HEK293 (cell line): ENCODE results near the gene ABHD17A.

Source experiments
- EGR2 ChIP-seq: fragments of 450-650 bp; formaldehyde crosslinking; IDR thresholded peaks from 2 replicates; pipeline ENCODE4 v1.5.1; 2016; ENCODE audit warnings: low read depth, missing biosample characterization, missing genetic modification characterization
- KLF10 ChIP-seq: fragments of 450-650 bp; IDR thresholded peaks from 2 replicates; pipeline ENCODE4 v1.5.1; 2018; ENCODE audit warnings: missing biosample characterization, mild to moderate bottlenecking, missing genetic modification characterization
- KLF9 ChIP-seq: fragments of 450-650 bp; formaldehyde crosslinking; IDR thresholded peaks from 2 replicates; pipeline ENCODE4 v1.5.1; 2016; ENCODE audit warnings: missing biosample characterization, missing genetic modification characterization, low read depth
- SP2 ChIP-seq: fragments of 450-650 bp; formaldehyde crosslinking; IDR thresholded peaks from 2 replicates; pipeline ENCODE4 v1.5.1; 2016; ENCODE audit warnings: missing biosample characterization, missing genetic modification characterization
- ZEB2 ChIP-seq: fragments of 450-650 bp; formaldehyde crosslinking; IDR thresholded peaks from 2 replicates; pipeline ENCODE4 v1.5.1; 2016; ENCODE audit warnings: missing biosample characterization, missing genetic modification characterization
- ZNF10 ChIP-seq: fragments of 450-650 bp; formaldehyde crosslinking; IDR thresholded peaks from 2 replicates; pipeline ENCODE4 v1.5.1; 2017; ENCODE audit warnings: missing biosample characterization, missing genetic modification characterization
- ZNF2 ChIP-seq: fragments of 450-650 bp; formaldehyde crosslinking; IDR thresholded peaks from 2 replicates; pipeline ENCODE4 v1.5.1; 2016; ENCODE audit warnings: missing biosample characterization, missing genetic modification characterization
- ZNF248 ChIP-seq: fragments of 450-650 bp; formaldehyde crosslinking; IDR thresholded peaks from 2 replicates; pipeline ENCODE4 v1.5.1; 2017; ENCODE audit warnings: missing biosample characterization, missing genetic modification characterization
- ZNF366 ChIP-seq: fragments of 450-650 bp; formaldehyde crosslinking; conservative IDR thresholded peaks from 2 replicates; pipeline ENCODE4 v1.5.1; 2016; ENCODE audit warnings: missing biosample characterization, missing genetic modification characterization
- ZNF548 ChIP-seq: fragments of 450-650 bp; formaldehyde crosslinking; IDR thresholded peaks from 2 replicates; pipeline ENCODE4 v1.5.1; 2016; ENCODE audit warnings: missing biosample characterization, missing genetic modification characterization
- ZNF561 ChIP-seq: fragments of 450-650 bp; IDR thresholded peaks from 2 replicates; pipeline ENCODE4 v1.5.1; 2018; ENCODE audit warnings: missing biosample characterization, missing genetic modification characterization, borderline replicate concordance
- ZNF707 ChIP-seq: fragments of 450-650 bp; formaldehyde crosslinking; IDR thresholded peaks from 2 replicates; pipeline ENCODE4 v1.5.1; 2016; ENCODE audit warnings: missing biosample characterization, missing genetic modification characterization
- TF ChIP-seq, protein P1 (sequence below): fragments of 450-650 bp; formaldehyde crosslinking; IDR thresholded peaks from 2 replicates; pipeline ENCODE4 v1.5.1; 2016; ENCODE audit warnings: missing biosample characterization, missing genetic modification characterization
- TF ChIP-seq, protein P2 (sequence below): fragments of 450-650 bp; formaldehyde crosslinking; conservative IDR thresholded peaks from 2 replicates; pipeline ENCODE4 v1.5.1; 2016; ENCODE audit warnings: low read depth, missing biosample characterization, missing genetic modification characterization
- TF ChIP-seq, protein P3 (sequence below): fragments of 450-650 bp; formaldehyde crosslinking; IDR thresholded peaks from 2 replicates; pipeline ENCODE4 v1.5.1; 2016; ENCODE audit warnings: missing biosample characterization, missing genetic modification characterization, borderline replicate concordance
- TF ChIP-seq, protein P4 (sequence below): fragments of 450-650 bp; formaldehyde crosslinking; IDR thresholded peaks from 2 replicates; pipeline ENCODE4 v1.5.1; 2016; ENCODE audit warnings: missing biosample characterization, missing genetic modification characterization
- TF ChIP-seq, protein P5 (sequence below): fragments of 450-650 bp; formaldehyde crosslinking; IDR thresholded peaks from 2 replicates; pipeline ENCODE4 v1.5.1; 2016; ENCODE audit warnings: missing biosample characterization, missing genetic modification characterization
- TF ChIP-seq, protein P6 (sequence below): fragments of 450-650 bp; formaldehyde crosslinking; IDR thresholded peaks from 2 replicates; pipeline ENCODE4 v1.5.1; 2017; ENCODE audit warnings: missing biosample characterization, mild to moderate bottlenecking, missing genetic modification characterization, moderate library complexity

The ABHD17A gene

DNA sequence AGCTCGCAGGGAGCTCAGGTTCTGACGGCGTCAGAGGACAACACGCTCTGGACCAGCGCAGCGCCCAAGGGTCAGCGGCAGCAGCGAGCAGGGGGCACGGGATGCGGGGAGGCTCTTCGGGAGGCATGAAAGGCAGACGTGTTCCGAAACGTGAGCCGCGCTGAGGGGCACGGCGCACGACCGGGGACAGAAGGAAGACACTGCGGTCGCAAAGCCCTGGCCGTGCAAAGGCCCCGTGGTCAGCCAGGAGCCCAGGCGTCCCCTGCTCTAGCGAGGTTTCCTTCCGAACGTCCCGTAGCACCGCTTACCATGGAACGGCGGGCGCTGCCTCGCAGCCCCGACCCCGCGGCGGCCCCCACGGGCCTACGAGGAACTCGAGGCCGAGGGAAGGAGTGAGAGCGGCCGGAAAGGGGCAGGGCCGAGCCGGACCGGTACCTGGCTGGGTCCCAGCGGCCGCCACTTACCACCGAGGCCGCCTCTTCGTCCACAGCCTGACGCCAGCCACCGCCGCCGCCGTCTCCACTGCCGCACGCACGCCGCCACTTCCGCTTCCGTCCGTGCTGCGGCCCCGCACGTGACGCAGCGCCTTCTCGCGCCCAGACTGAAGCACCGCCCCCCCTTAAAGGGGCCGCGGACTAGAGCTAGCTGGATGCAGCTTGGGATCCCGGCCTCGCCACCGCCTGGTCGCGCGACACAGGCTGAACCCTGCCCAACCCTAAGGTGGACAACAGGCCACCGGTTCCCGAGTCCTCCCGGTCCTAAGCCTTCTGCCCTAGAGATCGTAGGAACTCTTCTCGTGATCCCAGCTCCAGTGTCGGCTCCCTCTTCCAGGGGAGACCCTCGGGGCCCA, 9.4 kb downstream of the ABHD17A start (continued):
- TF ChIP-seq, protein P1, sequence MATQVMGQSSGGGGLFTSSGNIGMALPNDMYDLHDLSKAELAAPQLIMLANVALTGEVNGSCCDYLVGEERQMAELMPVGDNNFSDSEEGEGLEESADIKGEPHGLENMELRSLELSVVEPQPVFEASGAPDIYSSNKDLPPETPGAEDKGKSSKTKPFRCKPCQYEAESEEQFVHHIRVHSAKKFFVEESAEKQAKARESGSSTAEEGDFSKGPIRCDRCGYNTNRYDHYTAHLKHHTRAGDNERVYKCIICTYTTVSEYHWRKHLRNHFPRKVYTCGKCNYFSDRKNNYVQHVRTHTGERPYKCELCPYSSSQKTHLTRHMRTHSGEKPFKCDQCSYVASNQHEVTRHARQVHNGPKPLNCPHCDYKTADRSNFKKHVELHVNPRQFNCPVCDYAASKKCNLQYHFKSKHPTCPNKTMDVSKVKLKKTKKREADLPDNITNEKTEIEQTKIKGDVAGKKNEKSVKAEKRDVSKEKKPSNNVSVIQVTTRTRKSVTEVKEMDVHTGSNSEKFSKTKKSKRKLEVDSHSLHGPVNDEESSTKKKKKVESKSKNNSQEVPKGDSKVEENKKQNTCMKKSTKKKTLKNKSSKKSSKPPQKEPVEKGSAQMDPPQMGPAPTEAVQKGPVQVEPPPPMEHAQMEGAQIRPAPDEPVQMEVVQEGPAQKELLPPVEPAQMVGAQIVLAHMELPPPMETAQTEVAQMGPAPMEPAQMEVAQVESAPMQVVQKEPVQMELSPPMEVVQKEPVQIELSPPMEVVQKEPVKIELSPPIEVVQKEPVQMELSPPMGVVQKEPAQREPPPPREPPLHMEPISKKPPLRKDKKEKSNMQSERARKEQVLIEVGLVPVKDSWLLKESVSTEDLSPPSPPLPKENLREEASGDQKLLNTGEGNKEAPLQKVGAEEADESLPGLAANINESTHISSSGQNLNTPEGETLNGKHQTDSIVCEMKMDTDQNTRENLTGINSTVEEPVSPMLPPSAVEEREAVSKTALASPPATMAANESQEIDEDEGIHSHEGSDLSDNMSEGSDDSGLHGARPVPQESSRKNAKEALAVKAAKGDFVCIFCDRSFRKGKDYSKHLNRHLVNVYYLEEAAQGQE = no peak
- TF ChIP-seq SP2 (peak; percentile 94), EGR2 (tag by site-specific recombination) (no peak), ZEB2 (tag by site-specific recombination) (peak; percentile 85), ZNF548 (tag by site-specific recombination) (no peak), ZNF248 (tag by site-specific recombination) (no peak), ZNF707 (tag by site-specific recombination) (no peak), KLF10 (tag by site-specific recombination) (peak; percentile 43; the same call in 1 of the 2 replicates), ZNF561 (tag by site-specific recombination) (no peak; the same call in 1 of the 2 replicates), ZNF10 (peak; percentile 30; the same call in 1 of the 2 replicates), ZNF366 (tag by site-specific recombination) (no peak), KLF9 (tag by site-specific recombination) (0 out of 2 replicates have a peak, but pooled peaks have one; percentile 76), ZNF2 (0 out of 2 replicates have a peak, but pooled peaks have one; percentile 30)
- TF ChIP-seq, protein P2, sequence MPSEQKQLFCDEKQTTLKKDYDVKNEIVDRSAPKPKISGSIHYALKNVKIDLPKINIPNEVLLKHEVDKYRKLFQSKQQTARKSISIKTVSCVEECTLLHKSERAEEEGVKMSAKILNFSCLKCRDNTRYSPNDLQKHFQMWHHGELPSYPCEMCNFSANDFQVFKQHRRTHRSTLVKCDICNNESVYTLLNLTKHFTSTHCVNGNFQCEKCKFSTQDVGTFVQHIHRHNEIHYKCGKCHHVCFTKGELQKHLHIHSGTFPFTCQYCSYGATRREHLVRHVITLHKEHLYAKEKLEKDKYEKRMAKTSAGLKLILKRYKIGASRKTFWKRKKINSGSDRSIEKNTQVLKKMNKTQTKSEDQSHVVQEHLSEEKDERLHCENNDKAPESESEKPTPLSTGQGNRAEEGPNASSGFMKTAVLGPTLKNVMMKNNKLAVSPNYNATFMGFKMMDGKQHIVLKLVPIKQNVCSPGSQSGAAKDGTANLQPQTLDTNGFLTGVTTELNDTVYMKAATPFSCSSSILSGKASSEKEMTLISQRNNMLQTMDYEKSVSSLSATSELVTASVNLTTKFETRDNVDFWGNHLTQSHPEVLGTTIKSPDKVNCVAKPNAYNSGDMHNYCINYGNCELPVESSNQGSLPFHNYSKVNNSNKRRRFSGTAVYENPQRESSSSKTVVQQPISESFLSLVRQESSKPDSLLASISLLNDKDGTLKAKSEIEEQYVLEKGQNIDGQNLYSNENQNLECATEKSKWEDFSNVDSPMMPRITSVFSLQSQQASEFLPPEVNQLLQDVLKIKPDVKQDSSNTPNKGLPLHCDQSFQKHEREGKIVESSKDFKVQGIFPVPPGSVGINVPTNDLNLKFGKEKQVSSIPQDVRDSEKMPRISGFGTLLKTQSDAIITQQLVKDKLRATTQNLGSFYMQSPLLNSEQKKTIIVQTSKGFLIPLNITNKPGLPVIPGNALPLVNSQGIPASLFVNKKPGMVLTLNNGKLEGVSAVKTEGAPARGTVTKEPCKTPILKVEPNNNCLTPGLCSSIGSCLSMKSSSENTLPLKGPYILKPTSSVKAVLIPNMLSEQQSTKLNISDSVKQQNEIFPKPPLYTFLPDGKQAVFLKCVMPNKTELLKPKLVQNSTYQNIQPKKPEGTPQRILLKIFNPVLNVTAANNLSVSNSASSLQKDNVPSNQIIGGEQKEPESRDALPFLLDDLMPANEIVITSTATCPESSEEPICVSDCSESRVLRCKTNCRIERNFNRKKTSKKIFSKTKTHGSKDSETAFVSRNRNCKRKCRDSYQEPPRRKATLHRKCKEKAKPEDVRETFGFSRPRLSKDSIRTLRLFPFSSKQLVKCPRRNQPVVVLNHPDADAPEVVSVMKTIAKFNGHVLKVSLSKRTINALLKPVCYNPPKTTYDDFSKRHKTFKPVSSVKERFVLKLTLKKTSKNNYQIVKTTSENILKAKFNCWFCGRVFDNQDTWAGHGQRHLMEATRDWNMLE = peak; percentile 35; the same call in 1 of the 2 replicates
- TF ChIP-seq, protein P3, sequence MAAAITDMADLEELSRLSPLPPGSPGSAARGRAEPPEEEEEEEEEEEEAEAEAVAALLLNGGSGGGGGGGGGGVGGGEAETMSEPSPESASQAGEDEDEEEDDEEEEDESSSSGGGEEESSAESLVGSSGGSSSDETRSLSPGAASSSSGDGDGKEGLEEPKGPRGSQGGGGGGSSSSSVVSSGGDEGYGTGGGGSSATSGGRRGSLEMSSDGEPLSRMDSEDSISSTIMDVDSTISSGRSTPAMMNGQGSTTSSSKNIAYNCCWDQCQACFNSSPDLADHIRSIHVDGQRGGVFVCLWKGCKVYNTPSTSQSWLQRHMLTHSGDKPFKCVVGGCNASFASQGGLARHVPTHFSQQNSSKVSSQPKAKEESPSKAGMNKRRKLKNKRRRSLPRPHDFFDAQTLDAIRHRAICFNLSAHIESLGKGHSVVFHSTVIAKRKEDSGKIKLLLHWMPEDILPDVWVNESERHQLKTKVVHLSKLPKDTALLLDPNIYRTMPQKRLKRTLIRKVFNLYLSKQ (tag by site-specific recombination) = no peak
- TF ChIP-seq, protein P4, sequence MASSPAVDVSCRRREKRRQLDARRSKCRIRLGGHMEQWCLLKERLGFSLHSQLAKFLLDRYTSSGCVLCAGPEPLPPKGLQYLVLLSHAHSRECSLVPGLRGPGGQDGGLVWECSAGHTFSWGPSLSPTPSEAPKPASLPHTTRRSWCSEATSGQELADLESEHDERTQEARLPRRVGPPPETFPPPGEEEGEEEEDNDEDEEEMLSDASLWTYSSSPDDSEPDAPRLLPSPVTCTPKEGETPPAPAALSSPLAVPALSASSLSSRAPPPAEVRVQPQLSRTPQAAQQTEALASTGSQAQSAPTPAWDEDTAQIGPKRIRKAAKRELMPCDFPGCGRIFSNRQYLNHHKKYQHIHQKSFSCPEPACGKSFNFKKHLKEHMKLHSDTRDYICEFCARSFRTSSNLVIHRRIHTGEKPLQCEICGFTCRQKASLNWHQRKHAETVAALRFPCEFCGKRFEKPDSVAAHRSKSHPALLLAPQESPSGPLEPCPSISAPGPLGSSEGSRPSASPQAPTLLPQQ (tag by site-specific recombination) = peak; percentile 99
- TF ChIP-seq, protein P5, sequence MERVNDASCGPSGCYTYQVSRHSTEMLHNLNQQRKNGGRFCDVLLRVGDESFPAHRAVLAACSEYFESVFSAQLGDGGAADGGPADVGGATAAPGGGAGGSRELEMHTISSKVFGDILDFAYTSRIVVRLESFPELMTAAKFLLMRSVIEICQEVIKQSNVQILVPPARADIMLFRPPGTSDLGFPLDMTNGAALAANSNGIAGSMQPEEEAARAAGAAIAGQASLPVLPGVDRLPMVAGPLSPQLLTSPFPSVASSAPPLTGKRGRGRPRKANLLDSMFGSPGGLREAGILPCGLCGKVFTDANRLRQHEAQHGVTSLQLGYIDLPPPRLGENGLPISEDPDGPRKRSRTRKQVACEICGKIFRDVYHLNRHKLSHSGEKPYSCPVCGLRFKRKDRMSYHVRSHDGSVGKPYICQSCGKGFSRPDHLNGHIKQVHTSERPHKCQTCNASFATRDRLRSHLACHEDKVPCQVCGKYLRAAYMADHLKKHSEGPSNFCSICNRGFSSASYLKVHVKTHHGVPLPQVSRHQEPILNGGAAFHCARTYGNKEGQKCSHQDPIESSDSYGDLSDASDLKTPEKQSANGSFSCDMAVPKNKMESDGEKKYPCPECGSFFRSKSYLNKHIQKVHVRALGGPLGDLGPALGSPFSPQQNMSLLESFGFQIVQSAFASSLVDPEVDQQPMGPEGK = no peak; the same call in 1 of the 2 replicates
- TF ChIP-seq, protein P6, sequence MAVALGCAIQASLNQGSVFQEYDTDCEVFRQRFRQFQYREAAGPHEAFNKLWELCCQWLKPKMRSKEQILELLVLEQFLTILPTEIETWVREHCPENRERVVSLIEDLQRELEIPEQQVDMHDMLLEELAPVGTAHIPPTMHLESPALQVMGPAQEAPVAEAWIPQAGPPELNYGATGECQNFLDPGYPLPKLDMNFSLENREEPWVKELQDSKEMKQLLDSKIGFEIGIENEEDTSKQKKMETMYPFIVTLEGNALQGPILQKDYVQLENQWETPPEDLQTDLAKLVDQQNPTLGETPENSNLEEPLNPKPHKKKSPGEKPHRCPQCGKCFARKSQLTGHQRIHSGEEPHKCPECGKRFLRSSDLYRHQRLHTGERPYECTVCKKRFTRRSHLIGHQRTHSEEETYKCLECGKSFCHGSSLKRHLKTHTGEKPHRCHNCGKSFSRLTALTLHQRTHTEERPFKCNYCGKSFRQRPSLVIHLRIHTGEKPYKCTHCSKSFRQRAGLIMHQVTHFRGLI (tag by site-specific recombination) = no peak
